AG08396 (cell line): ENCODE measurements around the gene EIF5B.
"Not testable (repeated sequence)": the region's sequence is repeated elsewhere in the genome, so short reads cannot be mapped to it uniquely, and the experiment has no call there.

Source experiments
- DNase-seq: peaks from one replicate; pipeline ENCODE4 v3.0.0; 2012; ENCODE audit warnings: low spot score, mixed read lengths

The EIF5B gene

GRCh38 chr2:99337113-99338028 is at the start of gene EIF5B:
Gene EIF5B (plus strand): TSS chr2:99337389. CDS start chr2:99337555, 166 bp downstream.
- peak; percentile 96 for DNase-seq

- DNase-seq = no peak
Observed at GRCh38 chr2:99297994-99298393, 39.2 kb upstream of the EIF5B start.

GRCh38 chr2:99299580-99299979 is 37.6 kb upstream of the EIF5B start:
- DNase-seq = no peak

- DNase-seq = not testable (repeated sequence)
Observed at GRCh38 chr2:99301097-99301496, 36.1 kb upstream of the EIF5B start, which contains the start of gene LYG1. Gene LYG1 (minus strand): TSS chr2:99301197. CDS start chr2:99295670, 5,527 bp downstream.

GRCh38 chr2:99317161-99317872 is 19.9 kb upstream of the EIF5B start:
- DNase-seq = no peak

- DNase-seq = not testable (repeated sequence)
Observed at GRCh38 chr2:99317873-99318200, 19.4 kb upstream of the EIF5B start.

GRCh38 chr2:99325384-99325783 is 11.8 kb upstream of the EIF5B start:
- DNase-seq = no peak

GRCh38 chr2:99335911-99336803 is 1.0 kb upstream of the EIF5B start, which contains the start of gene TXNDC9:
Gene TXNDC9 (minus strand): TSS chr2:99336333. CDS start chr2:99333210, 3,123 bp downstream.
- DNase-seq = peak; percentile 99

GRCh38 chr2:99336804-99337112 is 431 bp upstream of the EIF5B start:
- DNase-seq = no peak

- peak; percentile 11 for DNase-seq
Observed at GRCh38 chr2:99338029-99338585, 918 bp downstream of the EIF5B start.

GRCh38 chr2:99340669-99341236 is 3.6 kb downstream of the EIF5B start:
- no peak for DNase-seq

GRCh38 chr2:99342536-99342935 is 5.3 kb downstream of the EIF5B start:
- no peak for DNase-seq

GRCh38 chr2:99345446-99345845 is 8.3 kb downstream of the EIF5B start:
- DNase-seq = not testable (repeated sequence)

- no peak for DNase-seq
Observed at GRCh38 chr2:99346218-99346617, 9.0 kb downstream of the EIF5B start.

GRCh38 chr2:99348173-99348572 is 11.0 kb downstream of the EIF5B start:
- DNase-seq = no peak

GRCh38 chr2:99350194-99350593 is 13.0 kb downstream of the EIF5B start:
- no peak for DNase-seq

- peak; percentile 17 for DNase-seq
Observed at GRCh38 chr2:99354070-99354469, 16.9 kb downstream of the EIF5B start.

GRCh38 chr2:99354825-99355224 is 17.6 kb downstream of the EIF5B start:
- DNase-seq = not testable (repeated sequence)

- no peak for DNase-seq
Observed at GRCh38 chr2:99356853-99357252, 19.7 kb downstream of the EIF5B start.

GRCh38 chr2:99365661-99366060 is 28.5 kb downstream of the EIF5B start:
- DNase-seq = no peak

- not testable (repeated sequence) for DNase-seq
Observed at GRCh38 chr2:99368854-99369253, 31.7 kb downstream of the EIF5B start.
